ENCODE measurements around the gene RPL37. TPM values are rescaled to one million over a fixed set of nuclear protein-coding genes. Genes with fewer than 3 reads are reported as not detected.

Gene RPL37
- total and polyA plus RNA-seq, 9 of the 15 experiments (the other 6 are each of a cell fraction or from before 2014, with no cell fraction given): 2,342 to 7,963 (median 4,091) TPM

DNA sequence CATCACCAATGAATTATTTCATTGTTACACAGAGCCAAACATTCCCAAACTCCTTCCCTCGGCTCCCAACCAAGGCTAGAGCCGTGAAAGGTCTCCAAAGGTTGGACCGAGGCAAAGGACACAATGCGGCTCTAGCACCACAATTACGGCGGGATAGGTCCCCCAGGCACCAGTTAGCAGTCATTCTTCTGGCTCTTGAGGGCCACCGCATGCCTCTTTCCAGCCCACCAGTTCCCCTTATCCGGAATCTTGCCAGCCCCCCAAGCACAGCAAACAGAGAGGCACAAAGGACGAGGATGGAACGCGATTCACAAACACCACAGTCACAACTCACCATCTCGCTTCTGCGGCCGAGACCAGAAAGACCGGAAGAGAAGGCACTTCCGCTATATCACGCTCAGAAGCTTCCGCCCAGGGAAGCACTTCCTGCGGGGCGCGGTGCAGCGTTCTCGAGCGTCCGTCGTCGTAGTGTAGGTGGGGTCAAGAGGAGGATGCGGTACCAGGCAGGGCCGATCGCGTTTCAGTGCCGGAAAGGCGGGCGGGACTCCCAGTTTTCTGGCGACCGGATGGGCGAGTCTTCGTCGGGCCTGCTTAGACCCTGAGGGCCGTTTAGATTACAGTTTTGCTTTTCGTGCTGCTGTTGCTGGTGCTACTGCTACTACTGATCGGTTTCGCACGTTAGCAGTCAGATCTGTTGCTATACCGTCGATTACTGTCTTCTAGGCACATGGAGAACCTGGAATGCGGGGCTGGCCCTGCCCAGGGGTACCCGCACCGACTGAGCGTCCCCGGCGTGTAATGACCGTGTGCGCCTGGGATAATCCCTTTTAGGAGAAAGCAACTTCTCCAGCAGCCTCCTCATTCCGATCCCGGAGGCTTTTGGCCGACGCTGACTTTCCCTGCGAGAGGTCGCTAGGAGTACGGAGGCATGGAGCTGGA is at the start of gene RPL37 (continued):
- no peak for TF ChIP-seq CHD1 (IDR thresholded peaks at IDR 0.05; ENCODE audit: low read length)
- peak; percentile 65 for TF ChIP-seq ARID1B (IDR thresholded peaks at IDR 0.05)
- TF ChIP-seq, protein P1, sequence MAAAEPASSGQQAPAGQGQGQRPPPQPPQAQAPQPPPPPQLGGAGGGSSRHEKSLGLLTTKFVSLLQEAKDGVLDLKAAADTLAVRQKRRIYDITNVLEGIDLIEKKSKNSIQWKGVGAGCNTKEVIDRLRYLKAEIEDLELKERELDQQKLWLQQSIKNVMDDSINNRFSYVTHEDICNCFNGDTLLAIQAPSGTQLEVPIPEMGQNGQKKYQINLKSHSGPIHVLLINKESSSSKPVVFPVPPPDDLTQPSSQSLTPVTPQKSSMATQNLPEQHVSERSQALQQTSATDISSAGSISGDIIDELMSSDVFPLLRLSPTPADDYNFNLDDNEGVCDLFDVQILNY (CRISPR knock-in tag; IDR thresholded peaks at IDR 0.05): peak; percentile 92; the same call in 1 of the 2 replicates
- peak; percentile 88 for TF ChIP-seq TARDBP (IDR thresholded peaks at IDR 0.05)
- TF ChIP-seq SP2 (IDR thresholded peaks at IDR 0.05; ENCODE audit: extremely low read depth, low read depth, low read length, poor library complexity, severe bottlenecking): no peak
- no peak; the same call in 1 of the 2 replicates for TF ChIP-seq ZNF239 (CRISPR knock-in tag; IDR thresholded peaks at IDR 0.05)
- TF ChIP-seq NELFE (IDR thresholded peaks at IDR 0.05; ENCODE audit: insufficient read depth, insufficient read length): no peak
- TF ChIP-seq MAFF (IDR thresholded peaks at IDR 0.05; ENCODE audit: low read length): no peak
- peak; percentile 89 for TF ChIP-seq HNRNPLL (IDR thresholded peaks at IDR 0.05; ENCODE audit: low read depth, low read length, poor library complexity, severe bottlenecking)
- no peak for TF ChIP-seq RFX5 (IDR thresholded peaks at IDR 0.05; ENCODE audit: low read depth, low read length)
- TF ChIP-seq, protein P2, sequence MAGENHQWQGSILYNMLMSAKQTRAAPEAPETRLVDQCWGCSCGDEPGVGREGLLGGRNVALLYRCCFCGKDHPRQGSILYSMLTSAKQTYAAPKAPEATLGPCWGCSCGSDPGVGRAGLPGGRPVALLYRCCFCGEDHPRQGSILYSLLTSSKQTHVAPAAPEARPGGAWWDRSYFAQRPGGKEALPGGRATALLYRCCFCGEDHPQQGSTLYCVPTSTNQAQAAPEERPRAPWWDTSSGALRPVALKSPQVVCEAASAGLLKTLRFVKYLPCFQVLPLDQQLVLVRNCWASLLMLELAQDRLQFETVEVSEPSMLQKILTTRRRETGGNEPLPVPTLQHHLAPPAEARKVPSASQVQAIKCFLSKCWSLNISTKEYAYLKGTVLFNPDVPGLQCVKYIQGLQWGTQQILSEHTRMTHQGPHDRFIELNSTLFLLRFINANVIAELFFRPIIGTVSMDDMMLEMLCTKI (IDR thresholded peaks at IDR 0.05; ENCODE audit: partially characterized antibody): no peak
- TF ChIP-seq ZNF184 (CRISPR knock-in tag; IDR thresholded peaks at IDR 0.05): no peak
- no peak for TF ChIP-seq EZH2 (IDR thresholded peaks at IDR 0.05; ENCODE audit: borderline replicate concordance, low read depth, low read length)
- no peak for TF ChIP-seq NFXL1 (CRISPR knock-in tag; IDR thresholded peaks at IDR 0.05)
- TF ChIP-seq OTX1 (CRISPR knock-in tag; IDR thresholded peaks at IDR 0.05): peak; percentile 36; the same call in 1 of the 2 replicates
- TF ChIP-seq RBM14 (IDR thresholded peaks at IDR 0.05; ENCODE audit: borderline replicate concordance, insufficient read depth, low read depth, low read length): no peak
- peak; percentile 93 for TF ChIP-seq L3MBTL2 (IDR thresholded peaks at IDR 0.05)
- TF ChIP-seq ZNF165 (CRISPR knock-in tag; IDR thresholded peaks at IDR 0.05; ENCODE audit: borderline replicate concordance): no peak
- peak; percentile 96 for TF ChIP-seq POLR2H (tag; IDR thresholded peaks at IDR 0.05; ENCODE audit: low read depth)
- peak; percentile 100 for TF ChIP-seq TAF9B (IDR thresholded peaks at IDR 0.05; ENCODE audit: partially characterized antibody)
- TF ChIP-seq PHTF2 (CRISPR knock-in tag; IDR thresholded peaks at IDR 0.05): no peak
- no peak for TF ChIP-seq ZSCAN32 (CRISPR knock-in tag; IDR thresholded peaks at IDR 0.05)
- peak; percentile 99 for TF ChIP-seq ETV1 (tag; conservative IDR thresholded peaks at IDR 0.05; ENCODE audit: low read depth)
- TF ChIP-seq, protein P3, sequence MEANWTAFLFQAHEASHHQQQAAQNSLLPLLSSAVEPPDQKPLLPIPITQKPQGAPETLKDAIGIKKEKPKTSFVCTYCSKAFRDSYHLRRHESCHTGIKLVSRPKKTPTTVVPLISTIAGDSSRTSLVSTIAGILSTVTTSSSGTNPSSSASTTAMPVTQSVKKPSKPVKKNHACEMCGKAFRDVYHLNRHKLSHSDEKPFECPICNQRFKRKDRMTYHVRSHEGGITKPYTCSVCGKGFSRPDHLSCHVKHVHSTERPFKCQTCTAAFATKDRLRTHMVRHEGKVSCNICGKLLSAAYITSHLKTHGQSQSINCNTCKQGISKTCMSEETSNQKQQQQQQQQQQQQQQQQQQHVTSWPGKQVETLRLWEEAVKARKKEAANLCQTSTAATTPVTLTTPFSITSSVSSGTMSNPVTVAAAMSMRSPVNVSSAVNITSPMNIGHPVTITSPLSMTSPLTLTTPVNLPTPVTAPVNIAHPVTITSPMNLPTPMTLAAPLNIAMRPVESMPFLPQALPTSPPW (CRISPR knock-in tag; IDR thresholded peaks at IDR 0.05): peak; percentile 83
